Measurements from ENCODE around the gene RPS2.

GRCh38 chr16:2001456-2002355 lies 37.1 kb upstream of the RPS2 start:
- TF ChIP-seq CREB1 (IDR thresholded peaks at IDR 0.05; ENCODE audit: low read depth) (no peak), EP300 (IDR thresholded peaks at IDR 0.05; ENCODE audit: borderline replicate concordance) (no peak), MAX (IDR thresholded peaks at IDR 0.05) (no peak), ZBTB7A (IDR thresholded peaks at IDR 0.05; ENCODE audit: low read depth) (no peak), TAF1 (IDR thresholded peaks at IDR 0.05; ENCODE audit: low read depth) (no peak), TCF12 (IDR thresholded peaks at IDR 0.05; ENCODE audit: low read depth) (no peak), FOXM1 (IDR thresholded peaks at IDR 0.05; ENCODE audit: borderline replicate concordance, low read depth) (no peak), CEBPB (IDR thresholded peaks at IDR 0.05) (no peak), YY1 (IDR thresholded peaks at IDR 0.05; ENCODE audit: low read depth) (no peak)
- TF ChIP-seq, protein P1, sequence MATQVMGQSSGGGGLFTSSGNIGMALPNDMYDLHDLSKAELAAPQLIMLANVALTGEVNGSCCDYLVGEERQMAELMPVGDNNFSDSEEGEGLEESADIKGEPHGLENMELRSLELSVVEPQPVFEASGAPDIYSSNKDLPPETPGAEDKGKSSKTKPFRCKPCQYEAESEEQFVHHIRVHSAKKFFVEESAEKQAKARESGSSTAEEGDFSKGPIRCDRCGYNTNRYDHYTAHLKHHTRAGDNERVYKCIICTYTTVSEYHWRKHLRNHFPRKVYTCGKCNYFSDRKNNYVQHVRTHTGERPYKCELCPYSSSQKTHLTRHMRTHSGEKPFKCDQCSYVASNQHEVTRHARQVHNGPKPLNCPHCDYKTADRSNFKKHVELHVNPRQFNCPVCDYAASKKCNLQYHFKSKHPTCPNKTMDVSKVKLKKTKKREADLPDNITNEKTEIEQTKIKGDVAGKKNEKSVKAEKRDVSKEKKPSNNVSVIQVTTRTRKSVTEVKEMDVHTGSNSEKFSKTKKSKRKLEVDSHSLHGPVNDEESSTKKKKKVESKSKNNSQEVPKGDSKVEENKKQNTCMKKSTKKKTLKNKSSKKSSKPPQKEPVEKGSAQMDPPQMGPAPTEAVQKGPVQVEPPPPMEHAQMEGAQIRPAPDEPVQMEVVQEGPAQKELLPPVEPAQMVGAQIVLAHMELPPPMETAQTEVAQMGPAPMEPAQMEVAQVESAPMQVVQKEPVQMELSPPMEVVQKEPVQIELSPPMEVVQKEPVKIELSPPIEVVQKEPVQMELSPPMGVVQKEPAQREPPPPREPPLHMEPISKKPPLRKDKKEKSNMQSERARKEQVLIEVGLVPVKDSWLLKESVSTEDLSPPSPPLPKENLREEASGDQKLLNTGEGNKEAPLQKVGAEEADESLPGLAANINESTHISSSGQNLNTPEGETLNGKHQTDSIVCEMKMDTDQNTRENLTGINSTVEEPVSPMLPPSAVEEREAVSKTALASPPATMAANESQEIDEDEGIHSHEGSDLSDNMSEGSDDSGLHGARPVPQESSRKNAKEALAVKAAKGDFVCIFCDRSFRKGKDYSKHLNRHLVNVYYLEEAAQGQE (IDR thresholded peaks at IDR 0.05; ENCODE audit: low read depth): no peak
